Measurements from ENCODE around the gene KATNAL1.
"Not testable (repeated sequence)": the region's sequence is repeated elsewhere in the genome, so short reads cannot be mapped to it uniquely, and the experiment has no call there.

Gene KATNAL1

DNA sequence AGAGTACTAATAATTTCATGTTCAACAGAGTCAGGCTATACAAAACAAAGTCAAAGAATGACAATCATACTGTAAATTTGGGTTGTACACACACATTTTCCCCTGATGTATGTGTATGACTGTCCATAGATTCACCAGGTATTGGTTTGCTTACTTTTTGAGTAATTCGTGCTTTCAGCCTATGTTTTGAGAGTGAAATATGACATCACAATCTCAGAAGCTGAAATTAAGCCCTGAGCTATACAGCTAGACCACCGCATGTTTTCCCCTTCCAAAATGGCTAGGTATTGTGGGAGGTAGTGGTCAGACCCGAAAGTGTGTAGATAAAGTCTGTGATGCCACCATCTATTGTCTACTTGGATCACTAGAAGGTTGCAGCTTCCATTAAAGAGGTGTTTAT is 102.8 kb downstream of the KATNAL1 start:
- no peak for DNase-seq

DNA sequence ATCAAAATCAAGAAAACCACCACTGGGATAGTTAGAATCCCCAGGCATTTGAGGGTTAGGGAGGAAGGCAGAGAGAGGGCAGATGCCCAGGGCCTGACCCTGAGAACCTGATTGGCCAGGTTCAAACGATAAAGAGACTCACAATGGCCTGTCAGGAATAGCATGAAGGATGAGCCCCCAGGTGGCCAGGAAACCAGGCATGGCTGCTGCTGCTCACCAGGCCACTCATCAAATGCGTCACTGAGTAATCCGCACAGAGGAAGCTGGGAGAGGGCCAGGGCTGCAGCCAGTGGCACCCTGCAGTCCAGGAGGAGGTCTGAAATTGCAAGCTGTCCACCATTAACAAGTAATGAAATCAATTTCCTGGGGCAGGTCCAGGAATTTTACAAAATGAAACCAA is 111.3 kb downstream of the KATNAL1 start:
- peak; percentile 85 for DNase-seq

GRCh38 chr13:30194906-30195305 is 112.4 kb downstream of the KATNAL1 start:
- no peak for DNase-seq

DNA sequence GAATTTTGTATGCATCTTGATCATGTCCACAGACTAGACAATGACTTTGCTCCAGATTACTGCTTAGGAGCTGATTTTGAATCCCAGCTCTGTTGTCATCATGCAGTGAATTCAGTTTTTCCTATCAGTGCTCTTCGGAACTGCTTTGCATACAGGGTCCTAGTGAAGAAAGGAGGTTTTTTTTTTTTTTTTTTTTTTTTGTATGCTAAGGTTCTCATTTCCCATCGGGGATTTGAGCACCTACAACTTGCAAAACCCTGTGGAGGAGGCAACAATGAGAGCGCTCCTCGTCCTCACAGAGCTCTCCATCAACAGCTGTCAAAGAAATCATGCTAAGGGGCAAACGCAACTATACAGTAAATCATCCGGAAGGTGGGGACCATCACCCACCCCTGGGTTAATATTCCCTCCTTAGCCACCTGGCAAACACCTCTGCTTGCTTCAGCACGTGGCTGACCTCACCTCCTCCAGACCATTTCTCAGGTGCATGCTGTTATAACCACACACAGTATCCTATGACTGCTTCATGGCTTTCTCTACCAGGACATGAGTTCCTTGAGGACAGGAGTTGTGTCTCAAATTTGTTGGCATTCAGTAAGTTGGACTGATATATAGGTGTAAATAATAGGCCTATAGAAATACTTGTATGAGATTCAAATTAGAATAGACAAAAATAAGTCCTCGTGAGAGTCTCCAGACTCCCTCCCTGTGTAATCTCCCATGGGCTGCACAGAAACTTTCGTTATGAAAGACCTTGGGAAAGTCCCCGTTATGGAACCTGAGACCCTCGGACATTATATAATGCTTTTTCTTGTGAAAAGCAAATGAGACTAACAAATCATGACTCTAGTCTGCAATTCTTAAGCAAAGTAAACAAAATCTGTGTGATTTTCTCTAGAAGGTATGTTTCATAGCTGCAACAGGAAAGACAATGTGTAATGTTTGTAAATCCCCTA is 113.8 kb downstream of the KATNAL1 start:
- no peak for DNase-seq

GRCh38 chr13:30192320-30193093 is 114.8 kb downstream of the KATNAL1 start:
- no peak for DNase-seq

GRCh38 chr13:30191491-30192100 is 115.8 kb downstream of the KATNAL1 start:
- DNase-seq: no peak

DNA sequence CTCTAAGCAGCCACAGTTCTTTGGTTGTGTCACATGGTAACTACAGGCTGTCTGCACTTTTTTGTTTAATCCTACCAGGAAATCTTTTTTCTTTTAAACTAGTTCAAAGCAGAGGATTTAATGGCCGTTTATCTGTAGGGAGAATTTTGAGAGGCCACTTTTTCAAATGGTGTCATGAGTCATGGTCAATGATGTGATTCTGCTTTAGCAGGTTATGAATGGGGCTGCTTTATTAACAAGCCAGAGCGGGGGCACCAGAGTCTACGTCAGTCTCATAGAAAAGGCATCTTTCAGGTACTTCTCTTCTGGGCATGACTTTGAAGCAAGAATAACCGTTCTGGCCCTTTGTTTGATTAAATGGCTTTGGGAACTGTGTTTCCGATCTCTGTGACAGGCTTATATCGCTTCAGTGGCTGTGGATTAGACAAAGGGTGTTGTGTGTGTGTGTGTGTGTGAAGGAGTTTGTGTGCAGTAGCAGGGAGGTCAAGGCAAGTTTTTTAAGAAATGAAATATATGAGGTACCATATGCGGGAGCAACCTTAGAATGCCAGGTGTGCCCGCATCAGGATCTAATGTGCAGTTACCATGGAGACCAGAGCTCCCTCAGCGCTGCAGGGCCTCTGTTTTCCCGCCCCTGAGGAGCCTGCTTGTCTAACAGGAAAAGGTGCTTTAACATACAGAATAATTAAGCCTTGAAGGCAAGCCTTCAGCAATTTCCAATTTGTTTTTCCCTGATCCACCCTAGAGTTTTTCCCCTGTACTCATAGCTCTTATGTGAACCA is 120.5 kb downstream of the KATNAL1 start:
- DNase-seq: peak; percentile 90

DNA sequence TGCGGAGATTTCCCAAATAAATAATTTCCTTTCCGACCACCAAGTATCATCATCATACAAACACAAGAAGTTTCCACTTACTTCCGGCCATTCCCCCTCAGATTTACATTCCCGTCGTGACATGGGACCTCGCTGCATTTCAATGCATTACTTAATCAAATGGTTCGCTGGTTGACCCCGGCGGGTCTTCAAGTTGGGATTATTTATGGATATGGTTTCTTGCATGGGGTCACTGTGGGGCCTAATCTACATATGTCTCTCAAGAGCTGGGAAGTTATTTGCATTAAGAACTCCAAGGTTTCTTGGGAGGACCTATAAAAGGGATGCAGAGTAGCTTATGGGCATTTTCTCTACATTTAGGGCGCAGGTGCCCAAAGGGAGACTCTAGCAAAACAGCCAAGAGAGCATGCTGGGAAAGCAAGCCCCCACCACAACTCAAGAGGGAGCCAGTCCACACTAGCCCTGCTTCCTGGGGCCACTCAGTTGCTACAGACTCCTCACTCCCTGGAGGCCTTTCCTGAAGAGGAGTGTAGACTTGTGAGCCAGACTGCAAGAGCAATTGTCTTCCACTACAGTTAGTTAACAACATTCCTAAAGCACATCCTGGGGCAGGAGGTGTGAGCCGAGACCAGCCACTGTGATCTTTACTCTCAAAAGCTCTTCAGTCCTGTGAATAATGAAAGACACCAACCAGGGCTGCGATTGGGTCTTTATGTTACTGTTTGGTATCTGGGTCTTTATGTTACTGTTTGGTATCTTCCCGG is 125.3 kb downstream of the KATNAL1 start:
- DNase-seq: no peak

DNA sequence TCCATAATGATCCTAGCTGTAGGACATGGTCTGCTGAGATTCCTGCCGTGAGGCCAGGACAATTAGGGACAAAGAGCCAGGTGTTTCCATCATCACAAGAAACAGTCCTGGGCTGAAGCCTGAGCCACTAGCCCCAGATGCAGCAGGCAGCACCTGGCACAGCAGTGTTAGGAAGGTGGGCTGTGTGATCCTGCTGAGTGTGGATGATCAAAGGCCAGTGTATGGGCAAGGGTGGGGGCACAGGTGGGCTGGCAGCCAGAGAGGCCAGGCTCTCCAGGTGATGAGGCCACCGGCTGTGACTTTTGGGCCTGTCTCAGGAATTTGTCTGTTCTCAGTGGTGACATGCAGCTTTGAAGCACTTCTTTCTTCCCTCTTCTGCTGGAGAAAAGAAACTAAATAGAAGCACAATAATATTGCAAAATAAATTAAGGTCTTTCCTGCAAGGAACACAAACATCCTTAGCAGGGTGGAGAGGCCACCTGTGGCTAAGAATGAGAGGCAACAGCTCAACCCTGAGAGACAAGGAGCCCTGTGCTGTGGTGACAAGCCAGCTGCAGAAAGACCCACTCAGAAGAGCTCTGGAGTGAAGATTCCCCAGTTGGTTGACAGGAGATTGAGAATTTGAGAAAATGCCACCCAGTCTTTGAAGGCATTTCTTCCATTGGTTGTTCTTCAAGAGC is 127.6 kb downstream of the KATNAL1 start:
- DNase-seq: peak; percentile 76

GRCh38 chr13:30178976-30179375 is 128.4 kb downstream of the KATNAL1 start:
- no peak for DNase-seq

- no peak for DNase-seq
Observed at GRCh38 chr13:30175166-30175565, 132.2 kb downstream of the KATNAL1 start.

DNA sequence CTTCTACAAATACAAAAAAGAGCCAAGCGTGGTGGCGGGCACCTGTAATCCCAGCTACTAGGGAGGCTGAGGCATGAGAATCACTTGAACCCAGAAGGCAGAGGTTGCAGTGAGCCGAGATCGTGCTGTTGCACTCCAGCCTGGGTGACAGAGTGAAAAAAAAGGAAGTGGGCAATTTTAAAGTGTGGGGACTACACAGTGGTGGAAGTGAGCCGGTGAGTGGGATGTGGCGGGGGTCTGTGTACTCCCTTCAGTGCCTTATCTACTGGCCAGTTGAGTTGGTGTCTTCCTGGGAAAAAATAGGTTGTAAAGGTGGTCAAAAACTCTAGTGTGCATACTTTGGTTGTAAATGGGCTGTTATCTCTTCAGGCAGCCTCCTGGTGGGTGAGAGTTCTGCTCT is 133.1 kb downstream of the KATNAL1 start:
- not testable (repeated sequence) for DNase-seq

DNA sequence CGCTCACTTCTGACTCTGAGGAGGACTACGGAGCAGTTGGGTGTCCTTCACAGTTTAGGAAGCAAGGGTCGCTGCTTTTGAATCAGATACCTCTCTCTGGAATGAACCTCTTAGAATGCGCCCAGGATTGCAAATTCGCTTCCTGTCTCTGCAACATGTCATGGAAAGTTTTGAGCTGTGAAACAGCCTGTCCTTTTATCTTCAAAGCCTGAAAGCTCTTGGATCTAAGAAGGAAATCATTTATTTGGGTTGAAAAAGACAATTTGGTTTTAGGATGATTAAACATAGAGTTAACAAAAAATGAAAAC is 134.1 kb downstream of the KATNAL1 start:
- DNase-seq: no peak

DNA sequence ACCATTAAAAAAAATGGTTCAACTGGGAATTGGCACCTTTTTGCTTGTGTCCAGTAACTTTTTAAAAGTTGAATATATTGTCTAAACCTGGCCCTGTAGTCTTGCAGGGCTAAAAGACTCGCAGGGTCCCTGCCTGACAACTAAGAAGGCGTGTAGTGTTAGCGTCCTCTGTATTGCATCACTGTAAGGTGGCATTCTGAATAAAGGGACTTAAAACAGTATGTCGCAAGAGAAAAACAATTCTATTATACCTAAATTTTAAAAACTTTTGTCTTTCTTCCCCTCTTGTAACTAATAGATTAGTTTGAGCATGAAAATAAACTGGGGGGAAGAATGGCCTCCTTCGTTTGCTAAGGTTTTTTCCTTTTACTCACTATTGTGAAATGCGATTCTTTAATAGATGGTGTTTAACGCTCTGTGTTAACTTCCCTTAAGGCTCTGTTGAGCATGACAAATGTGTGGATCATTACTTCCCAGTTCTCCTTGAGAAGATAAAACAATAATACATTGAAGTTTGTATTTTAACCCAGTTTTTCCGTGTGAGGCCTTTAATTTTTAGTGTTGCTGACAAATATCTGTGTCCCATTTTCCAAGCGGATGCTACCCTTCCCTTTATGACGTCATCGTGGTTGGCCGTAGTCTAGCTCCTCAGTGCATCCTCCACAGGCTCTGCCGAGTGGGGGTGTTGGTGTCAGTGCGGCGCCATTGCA is 134.6 kb downstream of the KATNAL1 start:
- no peak for DNase-seq

- DNase-seq: no peak
Observed at GRCh38 chr13:30170569-30170968, 136.8 kb downstream of the KATNAL1 start.

DNA sequence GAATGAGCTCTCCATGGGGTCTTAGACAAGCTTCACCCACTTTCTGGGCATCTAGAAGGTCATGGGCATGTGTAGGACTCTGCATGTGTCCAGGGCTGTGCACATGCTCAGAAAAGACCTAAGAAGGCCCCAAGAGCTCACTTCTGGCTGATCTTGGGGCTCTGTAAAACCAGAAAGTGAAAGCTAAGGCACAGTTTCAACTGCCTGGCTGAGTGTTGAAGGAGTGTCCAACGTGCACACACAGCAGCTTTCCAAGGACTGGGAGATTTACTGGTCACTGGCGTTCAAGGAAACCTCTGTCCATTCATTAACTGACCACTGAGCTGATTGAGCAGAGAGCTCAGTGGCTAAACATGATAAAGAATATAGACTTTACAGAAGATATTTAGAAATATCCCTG is 137.9 kb downstream of the KATNAL1 start:
- no peak for DNase-seq

DNA sequence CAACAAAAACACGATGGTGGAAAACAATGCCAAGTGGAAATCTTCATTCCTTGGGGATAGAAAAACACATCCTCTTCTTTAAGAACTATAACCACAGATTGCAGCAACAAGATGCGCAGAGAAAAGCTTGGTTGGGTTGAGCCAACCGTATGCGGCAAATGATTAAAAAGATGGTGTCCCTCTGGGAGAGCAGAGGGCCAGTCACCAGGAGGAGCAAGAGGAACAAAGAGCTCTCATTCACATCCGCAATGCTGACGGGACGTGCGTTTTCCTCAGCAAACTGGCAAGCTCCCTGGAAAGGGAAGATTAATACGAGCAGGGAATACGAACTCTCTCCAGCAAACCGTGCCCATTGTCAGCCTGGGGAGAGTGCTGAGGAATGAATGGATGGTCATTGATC is 141.6 kb downstream of the KATNAL1 start:
- no peak for DNase-seq

- no peak for DNase-seq
Observed at GRCh38 chr13:30165071-30165470, 142.3 kb downstream of the KATNAL1 start.

DNA sequence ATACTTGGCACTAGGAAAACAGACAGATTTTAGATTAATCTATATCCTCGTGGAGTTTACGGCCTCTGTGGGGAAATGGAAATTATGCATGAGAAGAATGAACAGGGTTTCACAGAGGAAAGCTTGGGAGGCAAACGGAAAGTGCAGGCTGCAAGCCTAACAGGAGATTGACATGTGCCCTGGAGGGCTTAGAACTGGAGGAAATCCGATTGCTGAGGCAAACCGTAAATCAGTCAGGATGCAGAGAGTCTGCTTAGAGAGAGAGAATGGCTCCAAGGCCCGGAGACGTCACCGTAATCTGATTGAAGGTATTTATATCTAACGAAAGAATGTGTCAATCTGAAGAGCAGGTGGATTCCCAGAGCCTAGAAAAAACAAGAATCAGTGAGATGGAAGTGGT is 143.2 kb downstream of the KATNAL1 start:
- no peak for DNase-seq

- DNase-seq: no peak
Observed at GRCh38 chr13:30163441-30163840, 143.9 kb downstream of the KATNAL1 start.

GRCh38 chr13:30159446-30159839 is 147.9 kb downstream of the KATNAL1 start:
- no peak for DNase-seq

Measured in COR-L47 (cell line).